Sigmoid colon (tissue), 7 donors: ENCODE measurements around the gene SLC4A3. TPM values are rescaled to one million over a fixed set of nuclear protein-coding genes. Genes with fewer than 3 reads are reported as not detected.
"Not testable (repeated sequence)": the region's sequence is repeated elsewhere in the genome, so short reads cannot be mapped to it uniquely, and the experiment has no call there.

Experiments used
- DNase-seq: peaks from one replicate; pipeline ENCODE4 v3.0.0-alpha.2; 2019
- H3K27ac ChIP-seq, 4 donors: fragments of 200-600 bp; sonication (generic); one replicate each; pipeline ENCODE4 v1.5.1; 2016 to 2019; ENCODE audit warnings: mild to moderate bottlenecking in 1 of 4
- H3K27me3 ChIP-seq, 3 donors: fragments of 200-600 bp; sonication (generic); one replicate each; pipeline ENCODE4 v1.5.1; 2019; ENCODE audit warnings: mild to moderate bottlenecking in 1 of 3
- H3K36me3 ChIP-seq, 4 donors: fragments of 200-600 bp; sonication (generic); one replicate each; pipeline ENCODE4 v1.5.1; 2016 to 2019
- H3K4me1 ChIP-seq, 4 donors: fragments of 200-600 bp; sonication (generic); one replicate each; pipeline ENCODE4 v1.5.1; 2017 to 2019
- H3K4me3 ChIP-seq, 4 donors: fragments of 200-600 bp; sonication (generic); one replicate each; pipeline ENCODE4 v1.5.1; 2017 to 2019; ENCODE audit warnings: mild to moderate bottlenecking in 2 of 4, moderate library complexity in 1 of 4
- H3K9me3 ChIP-seq, 4 donors: fragments of 200-600 bp in 3 of 4; sonication (generic) in 3 of 4; one replicate each; pipeline versions ENCODE4 v1.5.1 to v1.6.1; 2013 to 2019
- CTCF ChIP-seq, 4 experiments: fragments of 450-650 bp in 3 of 4; fragments of 200-600 bp in 1 of 4; IDR thresholded peaks; one replicate each; pipeline ENCODE4 v1.5.1; 2016 to 2019; ENCODE audit warnings: antibody characterized with exemption in 4 of 4, mild to moderate bottlenecking in 3 of 4, moderate library complexity in 2 of 4
- EP300 ChIP-seq, 4 donors: sonication (generic); formaldehyde crosslinking; IDR thresholded peaks; one replicate each; pipeline ENCODE4 v1.6.1; 2017; ENCODE audit warnings: antibody characterized with exemption in 4 of 4
- POLR2A ChIP-seq, 2 donors: fragments of 450-650 bp; IDR thresholded peaks; one replicate each; pipeline ENCODE4 v1.6.1; 2016; ENCODE audit warnings: antibody characterized with exemption in 2 of 2, mild to moderate bottlenecking in 2 of 2, moderate library complexity in 2 of 2
- POLR2AphosphoS5 ChIP-seq, 4 donors: sonication (generic); formaldehyde crosslinking; IDR thresholded peaks; one replicate each; pipeline ENCODE4 v1.6.1; 2017; ENCODE audit warnings: antibody characterized with exemption in 4 of 4
- WGBS, 2 donors: extraction: QIAGEN DNeasy Blood & Tissue Kit; methylation state at CpG; one replicate each; pipeline ENCODE4 v1.1.7; 2013; 5-methylcytosine and 5-hydroxymethylcytosine counted together
- intact Hi-C: fragments of 100-400 bp; cut with DNase I; formaldehyde crosslinking; loops from one replicate; pipeline ENCODE4 v1.15.1; 2023
- polyA plus RNA-seq, 3 donors: library from polyadenylated mRNA; stranded (reverse); fragments of 200-250 nt; gene quantifications; one replicate each; pipeline ENCODE4 v1.2.3, GENCODE V29; 2013
- total RNA-seq, 4 donors: library from RNA; depleted of rRNA; stranded (reverse); fragments of >200 nt; gene quantifications; one replicate each; pipeline ENCODE4 v1.1.0, GENCODE V29; 2016
- donor health status: healthy with polysubstance abuse.
- donor health status: Bipolar disorder and iron deficiency.
- donor health status: healthy.

Gene SLC4A3
- total and polyA plus RNA-seq, 7 donors = under 0.01 to 5.0 (median 1.0) TPM

GRCh38 chr2:219681694-219682300 lies 54.4 kb downstream of the SLC4A3 start:
- Histone ChIP-seq H3K36me3 (no peaks in the 10 kb centered on the region), H3K4me3 (no peak overlapping the region), H3K27ac (no peak overlapping the region), H3K27me3 (no peaks in the 10 kb centered on the region), H3K9me3 (no peaks in the 10 kb centered on the region), H3K4me1 (peaks cover 0 to 6% (median 0%) of the 10 kb centered on the region in 4 donors)
- TF ChIP-seq CTCF (IDR thresholded peaks at IDR 0.05) (no peak), POLR2AphosphoS5 (IDR thresholded peaks at IDR 0.05) (no peak), POLR2A (IDR thresholded peaks at IDR 0.05) (no peak), EP300 (IDR thresholded peaks at IDR 0.05) (no peak)
- WGBS, 2 donors = 84 to 85% methylated on average over 6 of the region's 6 CpGs
- intact Hi-C loops = no loop called here
- DNase-seq = no peak

- H3K36me3 ChIP-seq, H3K4me3 ChIP-seq, DNase-seq, H3K27ac ChIP-seq, H3K9me3 ChIP-seq, intact Hi-C loops, H3K27me3 ChIP-seq, H3K4me1 ChIP-seq: not testable (repeated sequence)
- 62 to 82% methylated on average over 2 of the region's 2 CpGs for WGBS, 2 donors
Measured at GRCh38 chr2:219683474-219683873, 56.0 kb downstream of the SLC4A3 start.

GRCh38 chr2:219684721-219685689 lies 57.6 kb downstream of the SLC4A3 start:
- H3K27me3 ChIP-seq = no peaks in the 10 kb centered on the region
- intact Hi-C loops = loop anchor here (5.0 kb wide), 1 partner anchor 38 kb away; no protein-coding TSS in a partner anchor
- H3K9me3 ChIP-seq = no peaks in the 10 kb centered on the region
- peak overlapping the region; percentile 35 to 69 (median 58) for H3K27ac ChIP-seq
- peak in 1 of 4 donors; percentile 55 for TF ChIP-seq POLR2AphosphoS5 (IDR thresholded peaks at IDR 0.05)
- no peak for TF ChIP-seq CTCF (IDR thresholded peaks at IDR 0.05)
- peak overlapping the region; percentile 6 to 46 (median 36) for H3K4me3 ChIP-seq
- WGBS, 2 donors = 23 to 34% methylated on average over 18 of the region's 18 CpGs
- no peaks in the 10 kb centered on the region for H3K36me3 ChIP-seq
- H3K4me1 ChIP-seq = peaks cover 0 to 19% (median 3%) of the 10 kb centered on the region in 4 donors
- peak; percentile 83 for DNase-seq

- no peaks in the 10 kb centered on the region for H3K9me3 ChIP-seq
- TF ChIP-seq CTCF (IDR thresholded peaks at IDR 0.05) (no peak), EP300 (IDR thresholded peaks at IDR 0.05) (no peak), POLR2AphosphoS5 (IDR thresholded peaks at IDR 0.05) (no peak), POLR2A (IDR thresholded peaks at IDR 0.05) (no peak)
- H3K4me1 ChIP-seq = peaks cover 0 to 19% (median 3%) of the 10 kb centered on the region in 4 donors
- 67 to 73% methylated on average over 3 of the region's 3 CpGs for WGBS, 2 donors
- intact Hi-C loops = loop anchor here (5.0 kb wide), 1 partner anchor 40 kb away; no protein-coding TSS in a partner anchor
- no peak for DNase-seq
- H3K27me3 ChIP-seq = no peaks in the 10 kb centered on the region
- no peak overlapping the region for H3K27ac ChIP-seq
- no peaks in the 10 kb centered on the region for H3K36me3 ChIP-seq
- H3K4me3 ChIP-seq = no peak overlapping the region
Measured at GRCh38 chr2:219687272-219687671, 59.8 kb downstream of the SLC4A3 start.
